SIG-M5 treated with dmso at 0.1 percent for 504 hours (cell line): ENCODE data around the gene CXCR6.

ENCODE experiments used
- DNase-seq: peaks from one replicate; lab custom pipeline; 2025; ENCODE audit not compliant: unreplicated experiment; lab: John Stamatoyannopoulos, UW

The CXCR6 gene

GRCh38 chr3:45946875-45947274 lies 3.6 kb downstream of the CXCR6 start:
- no peak for DNase-seq

- DNase-seq, result no peak
These were observed 4.1 kb downstream of the CXCR6 start for GRCh38 chr3:45947361-45947760.

- no peak for DNase-seq
These were observed 5.1 kb downstream of the CXCR6 start for GRCh38 chr3:45948311-45948781.

GRCh38 chr3:45948881-45949280 lies 5.6 kb downstream of the CXCR6 start:
- no peak for DNase-seq

- no peak for DNase-seq
These were observed 6.2 kb downstream of the CXCR6 start for GRCh38 chr3:45949432-45949831.

GRCh38 chr3:45950131-45950530 lies 6.9 kb downstream of the CXCR6 start:
- DNase-seq, result no peak

- DNase-seq, result no peak
These were observed 7.7 kb downstream of the CXCR6 start for GRCh38 chr3:45950686-45951600.

GRCh38 chr3:45951946-45952345 lies 8.7 kb downstream of the CXCR6 start:
- no peak for DNase-seq

GRCh38 chr3:45952456-45952855 lies 9.2 kb downstream of the CXCR6 start:
- DNase-seq, result no peak

- DNase-seq, result no peak
These were observed 10.3 kb downstream of the CXCR6 start for GRCh38 chr3:45953536-45953935.

- DNase-seq, result no peak
These were observed 11.0 kb downstream of the CXCR6 start for GRCh38 chr3:45954306-45954705.

- DNase-seq, result no peak
These were observed 11.9 kb downstream of the CXCR6 start for GRCh38 chr3:45955017-45955647.

GRCh38 chr3:45955706-45956105 lies 12.4 kb downstream of the CXCR6 start:
- no peak for DNase-seq

- DNase-seq, result no peak
These were observed 14.3 kb downstream of the CXCR6 start for GRCh38 chr3:45957586-45957985.

GRCh38 chr3:45958321-45958791 lies 15.1 kb downstream of the CXCR6 start:
- no peak for DNase-seq

- DNase-seq, result no peak
These were observed 15.9 kb downstream of the CXCR6 start for GRCh38 chr3:45959201-45959600.

GRCh38 chr3:45960289-45960688 lies 17.0 kb downstream of the CXCR6 start:
- no peak for DNase-seq

- DNase-seq, result no peak
These were observed 18.8 kb downstream of the CXCR6 start for GRCh38 chr3:45962033-45962432.

GRCh38 chr3:45964139-45964538 lies 20.9 kb downstream of the CXCR6 start:
- DNase-seq, result no peak

GRCh38 chr3:45965253-45965652 lies 22.0 kb downstream of the CXCR6 start:
- DNase-seq, result no peak

GRCh38 chr3:45965653-45966052 lies 22.4 kb downstream of the CXCR6 start:
- DNase-seq, result no peak

GRCh38 chr3:45966371-45966791 lies 23.1 kb downstream of the CXCR6 start:
- no peak for DNase-seq
